ENCODE measurements around the gene EXOC3.

The EXOC3 gene

GRCh38 chr5:488241-488640 lies 45.3 kb downstream of the EXOC3 start:
- no peak for DNase-seq (ENCODE audit: low read depth)

GRCh38 chr5:488744-489688 lies 46.0 kb downstream of the EXOC3 start:
- no peak for DNase-seq (ENCODE audit: low read depth)

GRCh38 chr5:489689-490080 lies 46.7 kb downstream of the EXOC3 start:
- no peak for DNase-seq (ENCODE audit: low read depth)

- DNase-seq (ENCODE audit: low read depth) = no peak
These were observed 47.4 kb downstream of the EXOC3 start for GRCh38 chr5:490116-491106.

- no peak for DNase-seq (ENCODE audit: low read depth)
These were observed 48.3 kb downstream of the EXOC3 start for GRCh38 chr5:491119-491855.

- DNase-seq (ENCODE audit: low read depth) = no peak
These were observed 48.8 kb downstream of the EXOC3 start for GRCh38 chr5:491856-492155.

GRCh38 chr5:492314-492893 lies 49.4 kb downstream of the EXOC3 start:
- DNase-seq (ENCODE audit: low read depth) = no peak

- DNase-seq (ENCODE audit: low read depth) = no peak
These were observed 50.2 kb downstream of the EXOC3 start for GRCh38 chr5:493119-493701.

- DNase-seq (ENCODE audit: low read depth) = no peak
These were observed 50.8 kb downstream of the EXOC3 start for GRCh38 chr5:493758-494157.

GRCh38 chr5:494667-495255 lies 51.8 kb downstream of the EXOC3 start:
- DNase-seq (ENCODE audit: low read depth) = no peak

- DNase-seq (ENCODE audit: low read depth) = no peak
These were observed 53.1 kb downstream of the EXOC3 start for GRCh38 chr5:496028-496427.

- DNase-seq (ENCODE audit: low read depth) = no peak
These were observed 54.2 kb downstream of the EXOC3 start for GRCh38 chr5:497090-497700.

- no peak for DNase-seq (ENCODE audit: low read depth)
These were observed 55.0 kb downstream of the EXOC3 start for GRCh38 chr5:497871-498509.

- DNase-seq (ENCODE audit: low read depth) = no peak
These were observed 56.5 kb downstream of the EXOC3 start for GRCh38 chr5:499233-500209.

- no peak for DNase-seq (ENCODE audit: low read depth)
These were observed 57.5 kb downstream of the EXOC3 start for GRCh38 chr5:500491-500890.

- no peak for DNase-seq (ENCODE audit: low read depth)
These were observed 58.3 kb downstream of the EXOC3 start for GRCh38 chr5:501105-501830.

- no peak for DNase-seq (ENCODE audit: low read depth)
These were observed 58.8 kb downstream of the EXOC3 start for GRCh38 chr5:501831-502184.

GRCh38 chr5:502325-503079 lies 59.5 kb downstream of the EXOC3 start:
- DNase-seq (ENCODE audit: low read depth) = no peak

All from activated T-cell treated with anti-CD3 and anti-CD28 coated beads for 48 hours (primary cell).